Stimulated activated CD4-positive, alpha-beta T cell treated with anti-CD3 and anti-CD28 coated beads, Interleukin-4, amount 100 ng/mL, for 4 hours (primary cell): ENCODE measurements around the gene AQR.
"Not testable (repeated sequence)": the region's sequence is repeated elsewhere in the genome, so short reads cannot be mapped to it uniquely, and the experiment has no call there.

Experiments
- DNase-seq, 2 experiments: peaks; one replicate each; pipeline ENCODE4 v3.0.0-alpha.2; 2020

Gene AQR

DNA sequence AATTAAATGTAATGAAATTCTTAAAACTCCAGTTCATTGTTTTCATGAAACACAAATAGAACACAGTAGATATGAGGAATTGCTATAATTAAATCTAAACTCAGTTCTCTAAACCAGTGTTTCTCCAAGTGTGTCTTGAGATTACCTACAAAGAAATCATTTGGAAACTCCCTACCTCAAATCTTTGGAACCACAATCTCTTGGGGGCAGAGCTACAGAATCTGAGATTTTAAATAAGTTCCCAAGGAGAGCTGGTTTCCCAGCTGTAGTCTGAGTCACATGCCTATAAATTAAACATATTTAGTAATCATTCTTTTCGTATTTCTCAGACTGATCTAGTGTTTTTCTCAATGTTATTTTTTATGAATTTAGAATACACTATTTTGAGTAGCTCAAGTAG is 157.2 kb downstream of the AQR start:
- DNase-seq = no peak

DNA sequence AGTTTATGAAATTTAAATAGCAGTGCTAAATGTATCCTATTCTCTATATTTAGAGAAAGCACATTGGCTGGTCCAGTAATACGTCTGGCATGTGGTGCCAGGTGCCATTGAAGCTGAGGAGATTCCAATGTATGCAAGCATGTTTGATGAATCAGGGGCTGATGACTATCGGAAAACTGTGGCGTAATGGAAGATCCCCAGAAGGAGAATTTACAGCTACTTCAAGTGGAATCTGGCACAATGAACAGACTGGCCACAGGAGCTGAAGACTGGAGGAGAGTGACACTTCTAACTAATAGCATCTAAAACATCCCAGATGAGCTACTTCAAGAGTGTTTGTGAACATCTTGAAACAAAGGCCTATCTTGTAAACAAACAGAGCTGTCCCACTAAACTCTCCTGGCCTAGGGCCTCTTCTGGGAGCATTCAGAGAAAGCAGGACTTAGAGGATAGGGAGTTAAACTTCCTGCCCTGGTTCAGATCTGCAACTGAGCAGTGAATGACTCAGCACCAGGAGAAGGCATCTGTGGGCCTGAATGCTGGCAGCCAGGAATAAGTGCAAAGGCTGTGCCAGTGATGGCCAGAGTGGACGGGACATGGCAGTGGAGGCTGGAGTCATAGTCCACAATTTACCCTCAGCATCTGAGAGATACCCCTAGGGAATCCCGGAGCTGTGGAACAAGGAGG is 159.0 kb downstream of the AQR start:
- no peak for DNase-seq

DNA sequence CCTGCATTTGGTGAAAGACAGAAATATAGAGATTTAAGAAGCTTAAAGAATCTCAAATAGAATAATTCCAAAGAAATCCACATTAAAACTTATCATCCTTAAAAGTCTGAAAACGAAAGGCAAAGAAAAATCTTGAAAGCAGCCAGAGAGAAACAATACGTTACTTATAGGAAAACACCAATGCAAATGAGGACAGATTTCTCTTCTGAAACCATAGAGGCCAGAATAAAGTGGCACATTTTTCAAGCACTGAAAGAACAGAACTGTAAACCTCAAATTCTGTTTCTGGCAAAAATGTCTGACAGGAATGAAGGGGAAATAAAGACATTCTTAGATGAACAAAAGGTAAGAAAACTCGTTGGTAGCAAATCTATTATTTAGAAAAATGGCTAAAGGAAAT is 160.4 kb downstream of the AQR start:
- no peak for DNase-seq

DNA sequence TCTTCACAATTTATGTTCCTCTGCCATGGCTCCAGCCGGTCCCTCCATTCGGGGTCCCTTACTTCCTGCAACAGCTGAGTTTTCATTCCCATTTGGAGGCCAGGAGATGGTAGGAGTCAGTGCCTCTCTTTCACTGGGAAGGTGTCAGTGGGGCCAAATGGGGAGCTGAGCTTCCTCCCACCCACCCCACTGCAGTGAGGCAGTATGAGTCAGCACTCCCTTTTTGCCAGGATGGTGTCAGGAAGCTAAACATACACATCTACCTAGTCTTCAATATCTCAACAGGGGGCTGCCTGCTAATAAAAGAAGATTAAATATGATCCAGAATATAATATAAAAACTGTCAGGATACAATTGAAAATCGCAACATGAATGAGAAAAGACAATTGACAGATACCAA is 161.5 kb downstream of the AQR start:
- DNase-seq = no peak

DNA sequence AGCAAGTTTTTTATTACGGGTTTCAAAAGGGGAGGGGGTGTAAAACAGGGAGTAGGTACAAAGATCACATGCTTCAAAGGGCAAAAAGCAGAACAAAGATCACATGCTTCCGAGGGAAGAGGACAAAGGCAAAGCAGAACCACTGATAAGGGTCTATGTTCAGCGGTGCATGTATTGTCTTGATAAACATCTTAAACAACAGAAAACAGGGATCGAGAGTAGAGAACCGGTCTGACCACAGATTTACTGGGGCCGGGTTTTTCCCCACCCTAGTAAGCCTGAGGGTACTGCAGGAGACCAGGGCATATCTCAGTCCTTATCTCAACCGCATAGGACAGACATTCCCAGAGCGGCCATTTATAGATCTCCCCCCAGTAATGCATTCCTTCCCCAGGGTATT is 162.3 kb downstream of the AQR start:
- DNase-seq = not testable (repeated sequence)

DNA sequence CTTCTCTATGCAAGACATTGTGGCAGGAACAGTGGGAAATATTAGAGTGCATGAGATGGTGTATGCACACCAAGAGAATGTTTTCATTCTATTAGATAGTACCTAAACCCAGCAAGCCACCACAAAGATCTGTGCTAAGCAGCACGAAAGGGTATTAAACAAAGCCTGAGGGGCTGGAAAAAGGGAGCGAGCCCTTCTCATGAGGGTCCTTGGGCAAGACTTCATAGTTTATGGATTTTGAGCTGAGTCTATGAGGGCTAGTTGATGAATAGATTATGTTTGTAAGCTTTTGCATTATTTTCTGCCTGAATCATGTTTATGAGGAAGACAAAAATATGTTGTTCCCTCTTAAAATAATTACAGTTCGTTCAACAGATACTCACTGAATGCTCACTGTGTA is 164.8 kb downstream of the AQR start:
- DNase-seq = no peak

DNA sequence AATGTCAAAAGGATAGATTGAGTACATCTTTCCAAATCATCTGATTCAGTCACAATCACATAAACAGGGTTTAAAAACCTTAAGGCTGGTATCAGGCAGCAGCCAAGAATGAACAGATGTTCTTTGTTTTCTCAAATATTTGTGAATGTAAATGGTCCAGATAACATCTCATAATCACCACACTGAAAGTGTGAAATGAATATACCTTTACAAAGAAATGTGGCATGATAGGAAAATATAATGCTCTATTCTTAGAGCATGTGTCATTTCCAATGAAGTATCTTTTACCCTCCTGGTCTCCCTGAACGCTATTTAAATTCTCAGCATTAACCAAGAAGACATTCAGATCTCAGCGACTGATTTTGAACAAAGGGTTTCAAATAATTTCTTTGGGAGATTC is 165.4 kb downstream of the AQR start:
- no peak for DNase-seq

DNA sequence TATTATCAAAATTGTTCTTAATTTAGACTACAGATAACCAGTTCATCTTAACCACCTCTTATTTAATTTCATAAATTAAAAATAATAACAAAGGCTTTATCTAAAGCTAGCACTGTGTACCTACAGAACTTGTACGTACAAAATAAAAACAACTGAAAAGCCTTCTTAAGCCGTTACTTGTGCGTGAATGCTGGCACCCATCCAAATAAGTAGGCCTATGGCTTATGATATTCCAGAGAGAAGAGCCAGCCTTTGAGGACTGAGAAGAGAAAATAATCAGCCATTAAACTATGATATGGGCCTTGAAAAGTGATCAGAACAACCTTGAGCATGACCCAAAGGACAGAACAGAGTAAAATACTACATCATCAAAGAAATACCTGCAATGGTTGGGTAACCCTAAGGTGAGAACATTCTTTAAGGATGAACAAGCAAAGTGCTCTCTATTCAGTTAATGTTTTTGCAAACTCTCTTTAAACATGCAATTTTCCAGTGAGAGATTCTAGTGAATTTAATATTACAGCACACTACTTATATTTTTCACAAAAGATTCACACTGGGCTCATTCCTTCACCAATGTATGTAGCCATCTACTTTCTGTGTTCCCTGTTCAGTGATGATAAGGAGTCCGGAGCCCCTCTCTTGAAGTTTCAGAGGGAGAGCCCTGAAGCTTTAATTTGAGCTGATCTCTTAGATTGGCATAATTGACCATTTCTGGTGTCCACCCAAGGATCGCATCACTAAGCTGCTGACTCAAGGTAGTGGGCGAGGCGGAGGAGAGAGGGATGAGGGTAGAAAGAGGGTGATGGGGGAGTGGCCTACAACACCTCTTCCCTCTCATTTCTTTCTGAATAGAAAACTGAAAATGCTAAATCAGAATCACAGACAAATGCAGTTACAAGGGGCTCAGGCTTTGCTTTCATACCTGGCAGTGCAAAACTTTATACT is 166.5 kb downstream of the AQR start:
- DNase-seq = no peak

DNA sequence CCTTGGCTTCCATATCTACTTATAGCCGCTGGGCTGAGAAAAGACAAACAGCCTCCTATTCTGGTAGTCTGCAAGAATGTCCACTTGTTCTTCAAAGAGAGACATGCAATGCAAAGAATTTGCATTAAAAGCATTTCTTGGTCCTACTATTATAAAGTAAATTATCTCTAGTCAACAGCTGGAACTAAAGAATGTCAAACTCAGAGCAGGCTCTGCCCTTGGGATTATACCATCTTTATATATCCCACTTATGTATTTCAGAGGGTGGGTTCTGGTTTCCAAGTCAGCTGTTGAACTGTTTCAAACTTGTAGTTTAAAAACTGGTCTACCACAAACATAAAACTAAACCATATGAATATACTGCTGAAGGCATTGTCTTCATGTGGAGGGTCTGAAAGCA is 167.2 kb downstream of the AQR start:
- no peak for DNase-seq
